ENCODE results near the gene DAB1.
"Not testable (repeated sequence)": the region's sequence is repeated elsewhere in the genome, so short reads cannot be mapped to it uniquely, and the experiment has no call there.

The DAB1 gene

DNA sequence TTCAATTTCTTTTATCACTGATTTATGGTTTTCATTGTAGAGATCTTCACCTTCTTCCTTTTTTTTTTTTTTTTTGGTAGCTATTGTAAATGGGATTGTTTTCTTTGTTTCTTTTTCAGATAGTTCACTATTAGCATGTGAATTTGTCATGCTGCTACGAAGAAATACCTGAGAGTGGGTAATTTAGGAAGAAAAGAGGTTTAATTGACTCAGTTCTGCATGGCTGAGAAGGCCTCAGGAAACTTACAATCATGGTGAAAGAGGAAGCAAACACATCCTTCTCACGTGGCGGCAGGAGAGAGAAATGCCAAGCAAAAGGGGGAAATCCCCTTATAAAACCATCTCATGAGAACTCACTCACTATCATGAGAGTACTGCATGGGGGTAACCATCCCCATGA lies 66.4 kb downstream of the DAB1 start:
- DNase-seq = no peak

DNA sequence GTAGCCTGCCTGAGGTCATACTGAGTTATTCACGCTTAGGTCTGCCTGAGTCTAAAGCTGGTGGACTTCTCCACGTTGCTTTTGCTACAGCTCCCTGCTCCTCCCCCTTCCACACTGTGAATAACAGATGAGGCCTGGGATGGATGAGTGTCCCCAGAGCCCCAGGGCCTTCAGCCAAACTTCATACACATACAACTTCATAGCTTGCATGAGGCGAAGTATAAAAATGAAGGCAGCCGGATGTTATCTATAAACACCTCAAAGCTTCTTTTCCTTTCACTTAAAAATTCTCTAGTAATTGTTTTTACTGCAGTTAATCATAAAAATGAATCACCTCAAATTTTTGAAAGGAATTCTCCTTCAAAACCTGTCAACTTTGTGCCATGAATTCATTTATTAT lies 70.2 kb downstream of the DAB1 start:
- DNase-seq = no peak

DNA sequence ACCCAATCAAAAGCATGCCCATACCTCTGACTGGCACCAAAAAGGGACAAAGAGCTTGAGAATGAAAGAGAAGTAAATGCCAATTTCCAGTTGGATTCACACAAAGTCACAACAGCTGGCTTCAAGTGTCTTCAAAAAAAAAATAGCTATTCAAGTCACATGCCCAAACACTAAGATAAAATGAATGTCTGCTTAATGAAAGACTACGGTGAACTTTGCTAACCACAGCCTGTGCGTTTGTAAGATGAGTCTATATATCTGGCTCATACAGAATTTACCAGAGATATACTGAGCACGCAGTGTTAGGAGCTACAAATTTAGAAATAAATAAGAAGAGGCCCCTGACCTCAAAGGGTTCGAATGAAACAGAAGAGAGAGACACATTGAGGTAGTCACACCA lies 73.2 kb downstream of the DAB1 start:
- no peak for DNase-seq

- DNase-seq = no peak
Measured at GRCh38 chr1:57348921-57349320, 74.9 kb downstream of the DAB1 start.

DNA sequence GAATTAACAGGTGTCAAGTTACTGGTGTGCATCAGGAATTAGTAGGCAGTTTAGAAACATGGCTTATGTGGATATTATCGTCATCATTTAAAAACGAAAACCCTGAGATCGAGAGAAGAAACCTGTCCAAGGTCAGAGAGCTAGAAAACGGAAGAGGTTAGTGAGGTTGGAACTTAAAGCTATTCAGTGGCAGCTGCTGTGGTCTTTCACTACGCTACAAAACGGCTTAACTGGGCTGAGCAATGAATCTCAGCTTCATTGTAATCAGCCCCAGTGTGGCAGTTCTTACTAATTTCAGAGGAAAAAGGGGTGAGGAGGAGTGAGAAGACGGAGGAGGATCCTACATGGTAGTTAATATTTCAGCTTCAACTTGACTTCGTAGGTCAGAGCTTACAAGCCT lies 77.9 kb downstream of the DAB1 start:
- DNase-seq = no peak

DNA sequence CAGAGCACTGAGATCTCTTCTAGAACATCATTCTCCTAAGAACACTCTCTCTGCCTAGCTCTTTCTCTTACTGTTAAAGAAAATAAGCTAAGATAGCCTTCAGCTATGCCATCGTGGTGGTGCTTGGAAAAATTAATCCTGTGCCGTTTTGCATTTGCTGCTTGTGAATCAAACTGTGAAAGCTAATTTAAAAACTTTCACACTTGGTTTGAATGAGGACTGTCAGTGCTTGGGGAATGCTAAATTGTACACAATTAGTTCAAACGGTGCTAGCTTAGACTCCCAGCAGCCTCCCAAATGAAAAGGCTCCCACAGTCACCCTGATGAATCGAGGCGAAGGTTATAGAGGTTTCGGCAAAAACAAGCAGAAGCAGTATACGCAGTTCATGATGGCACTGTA lies 79.6 kb downstream of the DAB1 start:
- DNase-seq = no peak

DNA sequence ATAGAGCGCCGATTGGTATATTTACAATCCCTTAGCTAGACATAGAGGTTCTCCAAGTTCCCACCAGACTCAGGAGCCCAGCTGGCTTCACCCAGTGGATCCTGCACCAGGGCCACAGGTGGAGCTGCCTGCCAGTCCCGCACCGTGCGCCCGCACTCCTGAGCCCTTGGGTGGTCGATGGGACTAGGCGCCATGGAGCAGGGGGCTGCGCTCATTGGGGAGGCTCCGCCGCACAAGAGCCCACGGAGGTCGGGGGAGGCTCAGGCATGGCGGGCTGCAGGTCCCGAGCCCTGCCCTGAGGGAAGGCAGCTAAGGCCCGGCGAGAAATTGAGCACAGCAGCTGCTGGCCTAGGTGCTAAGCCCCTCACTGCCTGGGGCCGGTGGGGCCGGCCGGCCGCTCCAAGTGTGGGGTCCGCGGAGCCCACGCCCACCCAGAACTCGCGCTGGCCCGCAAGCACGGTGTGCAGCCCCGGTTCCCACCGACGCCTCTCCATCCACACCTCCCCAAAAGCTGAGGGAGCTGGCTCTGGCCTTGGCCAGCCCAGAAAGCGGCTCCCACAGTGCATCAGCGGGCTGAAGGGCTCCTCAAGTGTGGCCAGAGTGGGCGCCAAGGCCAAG lies 80.5 kb downstream of the DAB1 start:
- DNase-seq = not testable (repeated sequence)

DNA sequence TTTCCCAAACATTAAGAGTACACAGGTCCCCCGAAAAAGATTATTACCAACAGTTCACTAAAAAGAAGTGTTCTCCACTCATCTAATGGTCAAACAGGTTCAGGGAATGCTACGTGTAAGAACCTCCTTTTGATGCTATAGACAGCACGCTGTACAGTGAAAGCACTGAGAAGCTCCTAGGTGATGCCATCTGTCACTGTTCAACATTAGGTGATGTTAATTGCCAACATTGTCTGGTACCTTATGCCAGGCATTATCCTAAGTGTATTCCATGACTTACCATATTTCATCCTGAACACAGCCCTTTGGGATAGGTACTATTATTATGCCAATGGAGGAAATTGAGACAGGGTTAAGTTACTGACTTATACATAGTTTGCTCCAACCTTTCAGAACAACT lies 82.1 kb downstream of the DAB1 start:
- DNase-seq = no peak

DNA sequence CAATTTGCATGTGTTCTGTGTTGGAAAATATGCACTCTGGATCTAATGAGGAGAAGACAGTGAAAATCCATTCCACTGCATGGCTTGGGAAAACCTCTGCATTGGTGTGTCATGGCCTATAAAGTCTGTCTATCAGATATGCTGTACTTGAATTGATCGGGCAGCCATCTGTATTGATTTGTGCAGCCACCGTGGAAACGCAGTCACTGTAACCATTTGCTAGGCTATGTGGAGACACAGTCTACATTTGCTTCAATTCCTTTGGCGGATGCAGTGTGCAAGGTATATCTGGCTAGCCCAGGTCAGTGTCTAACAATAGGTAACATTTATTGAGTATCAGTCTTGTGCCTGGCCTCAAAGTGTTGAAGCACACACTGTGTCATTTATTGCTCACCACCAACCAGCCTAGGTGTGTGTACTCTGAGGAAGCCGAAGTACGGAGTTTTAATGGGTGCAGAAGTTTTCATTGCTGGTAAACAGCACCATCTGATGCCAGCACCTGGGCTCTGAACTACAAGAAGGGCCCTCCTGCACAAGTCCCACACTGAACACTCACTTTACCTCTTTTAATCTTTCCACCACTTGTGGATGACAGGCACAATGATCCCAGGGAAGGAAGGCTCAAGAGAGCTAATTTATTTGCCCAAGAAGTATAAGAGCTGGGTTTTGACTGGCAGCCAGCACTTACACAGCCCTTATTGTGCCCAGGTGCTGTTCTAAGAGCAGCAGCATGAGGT lies 83.4 kb downstream of the DAB1 start:
- DNase-seq = no peak

DNA sequence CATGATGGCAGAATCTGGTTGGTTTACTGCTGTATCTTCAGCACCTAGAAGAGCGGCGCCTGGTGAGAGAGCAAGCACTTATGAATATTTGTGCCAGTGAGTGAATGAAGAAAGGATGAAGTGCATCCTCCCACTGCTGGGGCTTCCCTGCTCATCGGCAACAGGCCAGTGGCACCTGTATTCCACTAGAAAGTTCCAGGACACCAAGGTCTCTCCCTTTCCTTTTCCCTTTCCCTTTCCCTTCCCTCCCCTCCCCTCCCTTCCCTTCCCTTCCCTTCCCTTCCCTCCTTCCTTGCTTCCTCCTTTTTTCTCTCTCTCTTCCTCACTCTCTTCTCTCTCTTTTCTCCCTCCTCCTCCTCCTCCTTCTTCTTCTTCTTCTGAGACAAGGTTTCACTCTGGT lies 86.2 kb downstream of the DAB1 start:
- DNase-seq = no peak

GRCh38 chr1:57336793-57337192 lies 87.1 kb downstream of the DAB1 start:
- no peak for DNase-seq

- DNase-seq = no peak
Measured at GRCh38 chr1:57331620-57332019, 92.2 kb downstream of the DAB1 start.

DNA sequence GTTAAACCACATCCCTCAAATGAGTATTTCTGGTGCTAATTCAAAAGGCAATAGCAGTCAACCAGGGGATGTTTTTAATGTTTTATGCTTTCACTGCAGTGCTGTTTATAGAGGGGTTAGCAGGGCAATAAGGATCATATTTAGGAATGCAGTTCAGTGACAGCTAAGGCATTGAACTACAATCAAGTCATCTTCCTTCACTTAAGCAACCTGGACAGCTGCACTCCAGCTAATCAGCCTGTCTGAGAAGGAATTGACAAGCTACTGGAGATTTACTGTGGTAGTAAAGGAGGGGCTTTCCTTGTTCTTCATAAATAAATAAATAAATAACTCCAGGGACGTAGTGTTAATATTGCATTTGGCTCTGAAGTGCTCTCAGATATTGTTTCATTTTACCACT lies 93.9 kb downstream of the DAB1 start:
- no peak for DNase-seq

DNA sequence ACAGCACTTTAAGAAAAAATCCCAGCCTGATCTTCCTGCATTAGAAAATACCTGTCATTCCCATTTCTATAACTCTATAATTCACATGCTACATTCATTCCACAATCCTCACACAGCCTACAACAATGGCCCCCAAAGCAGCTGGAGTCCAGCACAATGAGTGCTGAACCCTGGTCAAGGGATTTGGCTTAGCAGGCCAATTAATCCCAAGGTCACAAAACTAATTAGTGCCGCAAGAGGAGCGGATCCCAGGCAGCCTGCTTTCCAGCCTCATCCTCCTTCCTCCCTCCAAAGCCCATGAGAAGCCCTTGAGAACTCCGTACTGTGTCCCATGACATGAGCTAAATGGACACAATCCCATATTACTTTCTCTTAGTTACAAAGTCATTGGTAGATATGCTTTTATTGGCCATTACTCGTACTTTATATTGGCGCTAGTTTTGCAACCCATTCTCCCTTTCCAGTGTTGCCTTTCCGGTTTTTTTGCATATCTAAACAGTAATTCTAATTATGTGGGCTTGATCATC lies 94.8 kb downstream of the DAB1 start:
- DNase-seq = no peak

DNA sequence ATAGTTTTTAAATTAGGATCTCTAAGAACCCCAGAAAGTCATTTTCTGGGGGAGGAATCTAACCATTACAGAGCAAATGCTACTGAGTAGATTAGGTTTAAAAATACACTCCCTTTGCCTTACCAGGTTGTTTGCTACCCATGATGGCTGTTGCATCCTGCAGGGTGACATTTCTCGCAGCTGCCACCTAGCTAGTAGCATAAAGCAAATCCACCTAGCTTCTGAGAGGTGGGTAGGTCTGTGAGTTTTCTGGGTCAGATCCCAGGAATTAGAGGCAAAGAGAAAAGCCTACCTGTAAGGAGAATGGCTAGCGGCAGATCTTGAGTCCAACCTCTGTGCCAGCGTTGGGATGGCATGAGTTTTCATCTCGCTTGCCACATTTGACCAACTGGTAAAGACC lies 95.9 kb downstream of the DAB1 start:
- no peak for DNase-seq

- no peak for DNase-seq
Measured at GRCh38 chr1:57327336-57327735, 96.5 kb downstream of the DAB1 start.

GRCh38 chr1:57325536-57325935 lies 98.3 kb downstream of the DAB1 start:
- no peak for DNase-seq

DNA sequence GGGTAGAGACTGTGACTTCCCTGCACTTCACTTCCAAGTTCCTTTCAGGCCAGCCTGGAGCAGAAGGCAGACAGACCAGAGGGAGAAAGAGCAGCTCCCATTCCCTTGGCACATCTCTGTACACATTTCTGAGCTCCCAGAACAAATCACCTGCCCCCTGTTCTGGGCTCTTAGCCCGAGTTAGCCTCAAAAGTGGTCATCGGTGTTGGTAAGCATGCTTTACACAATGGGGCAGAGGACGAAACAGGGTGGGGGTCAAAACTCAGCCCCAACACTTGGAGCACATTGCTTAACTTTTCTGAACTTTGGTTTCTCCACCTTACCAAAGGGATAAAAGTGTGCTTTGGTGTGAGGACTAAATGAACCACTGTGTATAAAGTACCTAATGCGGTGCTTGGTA lies 98.7 kb downstream of the DAB1 start:
- no peak for DNase-seq

- DNase-seq = no peak
Measured at GRCh38 chr1:57324388-57324787, 99.5 kb downstream of the DAB1 start.

GRCh38 chr1:57321776-57322175 lies 102.1 kb downstream of the DAB1 start:
- no peak for DNase-seq

- DNase-seq = no peak
Measured at GRCh38 chr1:57319791-57320190, 104.1 kb downstream of the DAB1 start.

GRCh38 chr1:57319165-57319564 lies 104.7 kb downstream of the DAB1 start:
- no peak for DNase-seq

DNA sequence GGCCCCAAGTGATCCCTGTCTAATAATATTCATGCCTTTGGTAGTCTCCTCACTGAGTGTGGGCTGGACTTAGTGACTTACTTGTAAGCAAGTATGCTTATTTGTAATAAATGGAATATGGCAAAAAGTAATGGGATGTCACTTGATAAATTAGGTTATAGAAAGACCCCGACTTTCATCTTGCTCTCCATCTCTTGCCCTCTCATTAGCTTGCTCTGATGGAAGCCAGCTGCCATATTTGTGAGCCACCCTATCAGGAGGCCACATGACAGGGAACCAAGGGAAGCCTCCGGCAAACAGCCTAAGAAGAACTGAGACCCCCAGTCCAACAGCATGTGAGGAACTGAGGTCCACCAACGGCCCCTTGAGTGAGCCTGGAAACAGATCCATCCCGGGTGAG lies 107.0 kb downstream of the DAB1 start:
- no peak for DNase-seq

GRCh38 chr1:57316291-57316690 lies 107.6 kb downstream of the DAB1 start:
- no peak for DNase-seq

- no peak for DNase-seq
Measured at GRCh38 chr1:57312869-57313268, 111.0 kb downstream of the DAB1 start.

Measured in activated effector memory CD4-positive, alpha-beta T cell treated with anti-CD3 and anti-CD28 coated beads, Interleukin-2, amount 50 U/mL, for 16 hours (primary cell).